Fibroblast of pulmonary artery (primary cell): ENCODE data around the gene RABL3.

Experiments used
- DNase-seq: peaks from one replicate; pipeline ENCODE4 v3.0.0-alpha.2; 2010; ENCODE audit warnings: low read depth
- H3K4me3 ChIP-seq: replicated peaks from 2 replicates; pipeline ENCODE4 v1.5.1; 2011; ENCODE audit warnings: low read depth, mild to moderate bottlenecking, control low read depth, low read length, moderate library complexity
- TF ChIP-seq, protein P1 (sequence below): IDR thresholded peaks from 2 replicates; pipeline ENCODE4 v1.5.1; 2011; ENCODE audit warnings: mild to moderate bottlenecking, control low read depth, low read length, inconsistent platforms; ENCODE audit errors: missing control alignments

Gene RABL3

DNA sequence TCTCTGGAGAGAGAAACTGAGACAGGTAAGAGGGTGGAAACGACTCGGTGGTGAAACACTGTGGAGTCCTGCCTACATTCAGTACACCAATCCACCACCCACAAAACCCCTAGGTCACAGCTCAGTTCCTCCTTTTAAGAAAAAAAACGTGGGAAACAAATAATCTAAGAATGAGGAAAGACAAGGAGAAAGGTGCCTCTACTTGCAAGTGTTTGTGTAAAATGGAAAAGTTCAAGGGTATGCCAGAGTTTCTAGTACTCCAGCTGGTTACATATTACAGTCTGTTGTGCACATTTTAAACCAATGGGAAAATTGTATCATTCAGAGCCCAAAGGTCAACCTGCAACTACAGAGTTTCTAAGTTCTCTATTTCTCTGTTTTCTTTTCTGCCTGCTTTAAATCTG, 92.5 kb downstream of the RABL3 start:
- TF ChIP-seq, protein P1, sequence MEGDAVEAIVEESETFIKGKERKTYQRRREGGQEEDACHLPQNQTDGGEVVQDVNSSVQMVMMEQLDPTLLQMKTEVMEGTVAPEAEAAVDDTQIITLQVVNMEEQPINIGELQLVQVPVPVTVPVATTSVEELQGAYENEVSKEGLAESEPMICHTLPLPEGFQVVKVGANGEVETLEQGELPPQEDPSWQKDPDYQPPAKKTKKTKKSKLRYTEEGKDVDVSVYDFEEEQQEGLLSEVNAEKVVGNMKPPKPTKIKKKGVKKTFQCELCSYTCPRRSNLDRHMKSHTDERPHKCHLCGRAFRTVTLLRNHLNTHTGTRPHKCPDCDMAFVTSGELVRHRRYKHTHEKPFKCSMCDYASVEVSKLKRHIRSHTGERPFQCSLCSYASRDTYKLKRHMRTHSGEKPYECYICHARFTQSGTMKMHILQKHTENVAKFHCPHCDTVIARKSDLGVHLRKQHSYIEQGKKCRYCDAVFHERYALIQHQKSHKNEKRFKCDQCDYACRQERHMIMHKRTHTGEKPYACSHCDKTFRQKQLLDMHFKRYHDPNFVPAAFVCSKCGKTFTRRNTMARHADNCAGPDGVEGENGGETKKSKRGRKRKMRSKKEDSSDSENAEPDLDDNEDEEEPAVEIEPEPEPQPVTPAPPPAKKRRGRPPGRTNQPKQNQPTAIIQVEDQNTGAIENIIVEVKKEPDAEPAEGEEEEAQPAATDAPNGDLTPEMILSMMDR, result no peak

DNA sequence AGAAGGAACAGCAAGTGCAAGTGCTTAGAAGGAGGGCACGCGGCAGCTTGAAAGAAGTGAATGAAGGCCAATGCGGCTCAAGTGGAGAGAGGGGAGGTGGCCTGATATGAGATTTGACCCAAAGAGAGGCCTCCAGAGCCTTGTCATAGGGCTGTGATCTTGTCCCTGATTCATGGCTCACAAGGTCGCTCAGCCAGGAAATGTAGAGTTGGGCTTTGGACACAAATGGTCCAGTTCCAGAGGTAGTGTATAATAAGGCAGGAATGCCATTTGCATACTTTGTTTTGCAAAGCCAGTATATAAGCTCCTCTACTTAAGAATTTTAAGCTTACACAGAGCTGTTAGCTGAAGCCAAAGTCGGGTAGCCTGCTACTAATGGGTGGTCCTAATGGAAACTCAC, 94.0 kb downstream of the RABL3 start:
- H3K4me3 ChIP-seq, result no peak overlapping the region
- no peak for DNase-seq
- TF ChIP-seq, protein P1, result no peak

More for the DNA sequence above, 92.5 kb downstream of the RABL3 start:
- H3K4me3 ChIP-seq, result no peak overlapping the region
- DNase-seq, result no peak

DNA sequence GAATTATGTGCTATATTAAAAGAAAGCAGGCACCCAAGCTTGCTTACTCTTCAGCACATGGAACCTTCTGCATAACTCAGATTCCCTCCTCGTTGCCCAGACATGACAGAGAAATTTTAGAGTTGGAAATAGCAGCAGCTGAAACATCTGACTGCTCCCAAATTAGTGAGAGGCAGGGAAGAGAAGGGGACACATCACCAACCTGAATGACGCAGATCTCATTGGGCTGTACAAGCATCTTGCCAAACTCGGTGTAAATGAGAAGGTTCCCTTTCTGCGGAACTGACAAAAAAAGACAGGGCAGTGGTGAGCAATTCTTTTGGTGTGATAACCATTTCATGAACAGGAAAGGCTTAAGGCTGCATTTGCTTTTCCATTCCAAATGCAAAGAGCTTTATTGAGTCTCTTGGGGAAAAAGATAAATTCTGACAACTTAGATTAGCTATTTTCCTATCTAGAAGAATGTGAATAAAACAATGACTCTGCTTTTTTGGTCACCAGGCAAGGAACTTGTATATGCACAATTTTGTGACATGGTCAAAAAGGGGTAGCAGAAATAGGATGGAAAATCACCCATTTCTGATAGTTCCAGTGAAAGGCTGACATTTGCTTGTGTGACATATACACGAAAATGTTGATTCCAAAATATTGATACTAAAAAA, 95.4 kb downstream of the RABL3 start:
- H3K4me3 ChIP-seq, result no peak overlapping the region
- TF ChIP-seq, protein P1, result no peak
- DNase-seq, result peak; percentile 73

DNA sequence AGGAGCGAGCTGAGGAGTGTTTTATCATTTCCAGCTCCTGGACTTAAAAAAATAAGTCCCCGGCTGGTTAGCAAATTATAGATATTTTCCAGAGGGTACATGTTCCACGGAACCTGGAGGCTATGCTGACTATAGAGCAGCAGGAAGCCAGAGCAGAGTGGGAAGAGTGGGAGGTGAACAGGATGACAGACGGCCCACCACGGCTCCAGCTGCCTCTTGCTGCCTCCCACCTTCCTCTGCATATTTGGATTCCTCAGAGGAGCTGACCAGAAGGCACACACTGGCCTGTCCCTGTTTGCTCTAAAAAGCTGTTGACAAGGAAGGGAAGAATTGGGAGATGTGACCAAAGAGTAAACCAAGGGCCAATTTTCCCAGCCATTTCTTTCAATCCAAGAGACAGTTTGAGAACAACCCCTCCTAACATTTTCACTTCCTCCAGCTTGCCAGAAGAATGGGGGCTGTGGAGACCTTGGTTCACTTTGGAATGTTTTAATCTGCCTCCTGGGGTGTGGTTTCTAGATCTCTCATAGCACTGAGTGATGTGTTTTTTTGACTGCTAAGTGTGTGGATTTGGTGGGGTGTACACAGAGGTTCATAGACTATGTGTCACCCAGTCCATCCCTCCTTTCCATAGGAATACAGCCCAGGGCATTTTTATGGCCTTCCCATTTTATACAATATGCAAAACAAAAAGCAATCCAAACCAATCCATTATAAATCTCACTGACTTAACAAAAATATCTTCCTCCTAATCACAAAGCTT, 97.1 kb downstream of the RABL3 start:
- H3K4me3 ChIP-seq, result no peak overlapping the region
- peak; percentile 84 for DNase-seq
- TF ChIP-seq, protein P1, result no peak

DNA sequence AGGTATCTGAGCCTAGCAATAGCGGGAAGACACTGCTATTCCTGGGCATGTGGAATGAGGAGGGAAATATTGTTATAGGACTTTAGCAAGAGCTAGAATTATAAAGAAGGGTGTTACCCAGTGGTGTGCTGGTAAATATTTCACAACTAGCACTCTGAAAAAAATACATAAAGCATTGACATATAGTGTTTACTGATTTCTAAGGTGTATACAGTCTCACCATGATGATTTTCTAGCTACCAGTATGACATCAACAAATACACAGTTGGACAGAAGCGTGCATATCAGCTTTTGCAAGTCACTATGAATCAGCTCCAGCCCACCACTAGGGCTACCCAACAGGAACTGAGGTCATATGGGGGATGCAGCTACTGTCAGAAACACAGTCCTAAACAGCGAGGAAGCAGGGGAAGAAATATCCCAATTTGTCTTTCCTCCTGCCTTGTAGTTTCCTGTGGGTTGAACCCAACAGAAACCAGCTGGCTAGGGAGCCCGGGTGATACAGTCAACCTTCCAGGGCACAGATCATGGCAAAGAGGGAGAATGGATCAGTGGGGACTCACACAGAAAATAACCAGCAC, 99.9 kb downstream of the RABL3 start:
- H3K4me3 ChIP-seq, result no peak overlapping the region
- peak; percentile 97 for DNase-seq

DNA sequence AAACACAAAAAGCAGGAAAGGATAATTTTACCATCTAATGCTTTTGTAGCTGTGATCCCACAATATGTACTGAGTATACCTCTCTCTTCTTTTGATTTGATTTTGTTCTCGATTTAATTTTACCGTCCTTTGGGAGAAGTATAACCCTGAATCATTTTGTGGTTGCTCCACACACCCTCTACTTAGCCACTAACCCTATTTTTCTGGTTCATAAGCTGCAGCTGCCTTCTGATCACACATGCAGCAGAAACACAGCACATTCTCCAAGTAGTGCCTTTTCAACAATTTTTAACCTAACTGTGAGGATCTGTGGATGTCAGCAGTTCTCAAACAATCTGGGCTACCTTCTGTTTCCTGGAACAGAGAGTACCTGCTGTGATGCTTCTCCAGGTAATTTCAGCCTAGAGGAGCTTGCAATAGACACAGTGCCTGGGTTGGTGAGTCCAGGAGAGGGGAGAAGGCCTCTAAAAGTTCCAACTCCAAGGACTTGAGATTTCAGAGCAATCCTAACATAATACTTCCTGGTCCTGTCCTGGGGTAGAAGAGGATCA, 100.5 kb downstream of the RABL3 start:
- TF ChIP-seq, protein P1, result no peak
- no peak overlapping the region for H3K4me3 ChIP-seq
- DNase-seq, result no peak

More for the DNA sequence above, 99.9 kb downstream of the RABL3 start:
- TF ChIP-seq, protein P1, result peak; percentile 22
